Kidney (tissue), 14 donors: Measurements from ENCODE around the gene SCFD2. TPM values are rescaled to one million over a fixed set of nuclear protein-coding genes. Genes with fewer than 3 reads are reported as not detected.

Source experiments
- DNase-seq, 5 donors: peaks; one replicate each; pipeline ENCODE4 v3.0.0-alpha.2; 2013 to 2020
- FAIRE-seq: peaks from 2 replicates; lab custom pipeline; 2012; peaks lifted over from hg19 to GRCh38; lab: Jason Lieb, UNC
- H3K27ac ChIP-seq, 2 donors: one replicate each; pipeline ENCODE4 v1.7.0; 2013; ENCODE audit warnings: low read depth in 2 of 2, low read length in 2 of 2, inconsistent platforms in 1 of 2
- H3K27me3 ChIP-seq: one replicate; pipeline ENCODE4 v1.7.1; 2013; ENCODE audit warnings: low read length, inconsistent platforms; ENCODE audit not compliant: control insufficient read depth, insufficient read depth
- H3K36me3 ChIP-seq, 3 donors: one replicate each; pipeline versions ENCODE4 v1.7.0 to v1.7.1; 2013; ENCODE audit warnings: low read length in 3 of 3, control low read depth in 1 of 3, inconsistent platforms in 1 of 3; ENCODE audit not compliant: insufficient read depth in 3 of 3, control insufficient read depth in 2 of 3
- H3K4me1 ChIP-seq, 3 donors: one replicate each; pipeline versions ENCODE4 v1.7.0 to v1.7.1; 2013; ENCODE audit warnings: low read length in 3 of 3, inconsistent platforms in 1 of 3, low read depth in 1 of 3; ENCODE audit not compliant: control insufficient read depth in 2 of 3, insufficient read depth in 2 of 3
- H3K4me3 ChIP-seq, 3 donors: one replicate each; pipeline versions ENCODE4 v1.7.0 to v1.8.1; 2013; ENCODE audit warnings: low read length in 3 of 3, control low read depth in 1 of 3, inconsistent platforms in 1 of 3
- H3K9ac ChIP-seq, 3 donors: one replicate each; pipeline versions ENCODE4 v1.7.0 to v1.7.1; 2013; ENCODE audit warnings: low read length in 3 of 3, control low read depth in 1 of 3, inconsistent platforms in 1 of 3
- H3K9me3 ChIP-seq, 3 donors: one replicate each; pipeline versions ENCODE4 v1.7.0 to v1.7.1; 2013; ENCODE audit warnings: low read length in 3 of 3, control low read depth in 1 of 3, inconsistent platforms in 1 of 3; ENCODE audit not compliant: control insufficient read depth in 2 of 3, insufficient read depth in 1 of 3
- intact Hi-C: fragments of 100-400 bp; cut with DNase I; formaldehyde crosslinking; loops from one replicate; pipeline ENCODE4 v1.11.1; 2022
- polyA plus RNA-seq: library from polyadenylated mRNA; stranded (reverse); fragments of 350-450 nt; fragmentation: Illumina TruSeq; extraction: RNeasy Lipid Tissue Mini Kit (QIAGEN cat#74804); gene quantifications from one replicate; pipeline ENCODE4 v1.2.3, GENCODE V29; 2014; ENCODE audit warnings: low read depth, low replicate concordance; ENCODE audit not compliant: insufficient read depth
- total RNA-seq: library from RNA; stranded (reverse); fragmentation: NEBNext Ultra II Directional; extraction: Animal tissue kit (Norgen Biotek cat#: 25700); gene quantifications from one replicate; pipeline ENCODE4 v1.2.1, GENCODE V29; 2021
- TF ChIP-seq, protein P1 (sequence below): IDR thresholded peaks from 3 replicates; pipeline ENCODE4 v1.5.1; 2012; ENCODE audit warnings: mild to moderate bottlenecking, moderate library complexity, borderline replicate concordance; ENCODE audit not compliant: insufficient read depth; ENCODE audit errors: extremely low read depth
- donor health status: control.
- donor health status: control.
- donor health status: control.
- donor health status: control.
- donor health status: control.
- donor health status: DM: yes; HTN: yes; CAD: no.
- donor health status: Normal renal cell carcinoma (clear cell type).

SCFD2 gene
- total and polyA plus RNA-seq, 2 donors from 2014 or later: 6.1 to 20.8 TPM

DNA sequence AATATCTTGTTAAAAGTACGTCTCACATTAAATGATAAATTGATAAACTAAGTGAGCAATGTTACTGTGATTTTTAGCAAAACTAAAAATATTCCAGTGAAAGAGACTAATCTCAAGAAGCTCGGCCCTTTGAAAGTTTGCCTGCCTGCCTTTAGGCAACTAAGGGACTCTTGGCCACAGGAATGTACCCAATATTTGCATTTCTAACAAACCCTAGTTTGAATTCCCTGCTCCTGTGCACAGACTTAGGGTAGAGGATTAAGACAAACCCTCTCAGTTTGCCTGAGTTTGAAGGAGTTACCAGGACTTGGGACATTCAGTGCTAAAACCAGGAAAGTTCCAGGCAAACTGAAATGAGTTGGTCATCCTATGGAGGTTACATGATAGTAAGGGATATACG lies 157.1 kb downstream of the SCFD2 start:
- no peak overlapping the region for H3K4me3 ChIP-seq
- TF ChIP-seq, protein P1, sequence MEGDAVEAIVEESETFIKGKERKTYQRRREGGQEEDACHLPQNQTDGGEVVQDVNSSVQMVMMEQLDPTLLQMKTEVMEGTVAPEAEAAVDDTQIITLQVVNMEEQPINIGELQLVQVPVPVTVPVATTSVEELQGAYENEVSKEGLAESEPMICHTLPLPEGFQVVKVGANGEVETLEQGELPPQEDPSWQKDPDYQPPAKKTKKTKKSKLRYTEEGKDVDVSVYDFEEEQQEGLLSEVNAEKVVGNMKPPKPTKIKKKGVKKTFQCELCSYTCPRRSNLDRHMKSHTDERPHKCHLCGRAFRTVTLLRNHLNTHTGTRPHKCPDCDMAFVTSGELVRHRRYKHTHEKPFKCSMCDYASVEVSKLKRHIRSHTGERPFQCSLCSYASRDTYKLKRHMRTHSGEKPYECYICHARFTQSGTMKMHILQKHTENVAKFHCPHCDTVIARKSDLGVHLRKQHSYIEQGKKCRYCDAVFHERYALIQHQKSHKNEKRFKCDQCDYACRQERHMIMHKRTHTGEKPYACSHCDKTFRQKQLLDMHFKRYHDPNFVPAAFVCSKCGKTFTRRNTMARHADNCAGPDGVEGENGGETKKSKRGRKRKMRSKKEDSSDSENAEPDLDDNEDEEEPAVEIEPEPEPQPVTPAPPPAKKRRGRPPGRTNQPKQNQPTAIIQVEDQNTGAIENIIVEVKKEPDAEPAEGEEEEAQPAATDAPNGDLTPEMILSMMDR: no peak
- no peak overlapping the region for H3K27ac ChIP-seq
- no peaks in the 10 kb centered on the region for H3K9me3 ChIP-seq
- no peaks in the 10 kb centered on the region for H3K36me3 ChIP-seq
- intact Hi-C loops: no loop called here
- no peak overlapping the region for H3K9ac ChIP-seq
- no peaks in the 10 kb centered on the region for H3K4me1 ChIP-seq
- DNase-seq: no peak
- H3K27me3 ChIP-seq: no peaks in the 10 kb centered on the region
- FAIRE-seq: no peak

DNA sequence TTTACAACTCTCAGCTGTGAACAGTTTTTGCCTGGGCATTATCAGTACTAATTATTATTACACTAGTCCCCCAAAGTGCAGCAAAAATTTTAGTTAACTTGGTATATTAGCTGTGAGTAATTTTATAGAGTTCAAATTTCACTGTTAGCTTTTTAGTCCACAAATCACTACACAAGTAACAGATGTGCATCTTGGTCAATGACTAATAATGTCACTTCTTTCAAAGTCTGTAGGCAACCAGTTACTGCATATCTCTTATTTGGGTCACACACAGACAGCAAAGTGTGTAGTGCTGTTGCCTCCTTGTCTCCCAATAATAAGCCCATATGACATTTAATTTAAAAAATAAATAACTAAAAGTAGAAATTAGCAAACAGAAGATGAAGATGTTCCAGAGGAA lies 159.9 kb downstream of the SCFD2 start:
- TF ChIP-seq, protein P1: no peak
- FAIRE-seq (no peak), DNase-seq (no peak)
- intact Hi-C loops: no loop called here
- Histone ChIP-seq H3K9ac (no peak overlapping the region), H3K4me3 (no peak overlapping the region), H3K27ac (no peak overlapping the region), H3K4me1 (no peaks in the 10 kb centered on the region), H3K9me3 (no peaks in the 10 kb centered on the region), H3K36me3 (no peaks in the 10 kb centered on the region), H3K27me3 (no peaks in the 10 kb centered on the region)

DNA sequence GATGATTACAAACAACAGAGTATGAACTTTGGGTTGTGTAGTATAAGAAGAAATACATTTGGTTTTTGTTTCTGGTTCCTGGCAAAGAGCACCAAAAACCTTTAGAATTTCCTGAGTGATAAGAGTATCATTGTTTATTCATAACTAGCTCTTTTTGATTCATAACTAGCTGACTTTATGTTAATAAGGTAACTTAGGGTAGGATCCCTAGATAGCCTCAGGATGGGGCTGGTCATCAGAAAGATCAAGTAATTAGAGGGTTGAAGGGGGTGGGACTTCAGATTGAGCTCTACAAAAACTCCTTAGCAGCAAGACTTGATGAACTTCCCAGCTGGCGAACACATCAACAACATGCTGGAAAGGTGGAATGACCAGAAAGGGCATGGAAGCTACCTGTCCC lies 166.5 kb downstream of the SCFD2 start:
- no peaks in the 10 kb centered on the region for H3K36me3 ChIP-seq
- no peak for DNase-seq
- H3K27ac ChIP-seq: no peak overlapping the region
- no peaks in the 10 kb centered on the region for H3K9me3 ChIP-seq
- H3K9ac ChIP-seq: no peak overlapping the region
- intact Hi-C loops: loop anchor here (10.0 kb wide), 1 partner anchor 1015 kb away; no protein-coding TSS in a partner anchor
- no peak overlapping the region for H3K4me3 ChIP-seq
- no peak for FAIRE-seq
- no peaks in the 10 kb centered on the region for H3K27me3 ChIP-seq
- no peaks in the 10 kb centered on the region for H3K4me1 ChIP-seq
- TF ChIP-seq, protein P1: no peak

DNA sequence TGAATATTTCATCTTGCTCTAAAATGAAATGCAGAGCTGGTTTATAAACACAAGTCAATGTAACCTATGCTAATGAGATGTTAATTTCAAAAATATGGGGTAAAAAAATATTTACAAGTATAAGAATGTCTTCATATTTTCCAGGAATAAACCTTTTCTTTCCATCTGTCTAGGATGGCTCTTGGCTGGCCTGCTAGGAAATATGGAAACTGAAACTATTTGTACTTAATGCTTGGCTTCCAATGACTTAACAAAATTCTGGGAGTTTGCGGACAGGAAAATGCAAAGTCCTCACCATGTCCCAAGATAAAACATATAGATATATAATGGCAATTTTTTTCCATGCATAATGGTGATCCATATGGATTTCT lies 168.1 kb downstream of the SCFD2 start:
- TF ChIP-seq, protein P1: no peak
- intact Hi-C loops: loop anchor here (10.0 kb wide), 1 partner anchor 1017 kb away; no protein-coding TSS in a partner anchor
- Histone ChIP-seq H3K27ac (no peak overlapping the region), H3K36me3 (no peaks in the 10 kb centered on the region), H3K9ac (no peak overlapping the region), H3K9me3 (no peaks in the 10 kb centered on the region), H3K4me3 (no peak overlapping the region), H3K4me1 (peaks cover 0 to 2% (median 0%) of the 10 kb centered on the region in 3 donors), H3K27me3 (no peaks in the 10 kb centered on the region)
- peak; percentile 53 for FAIRE-seq
- no peak for DNase-seq
